HG03571 (cell line): ENCODE measurements around the gene PGAP6.
"Not testable (repeated sequence)": the region's sequence is repeated elsewhere in the genome, so short reads cannot be mapped to it uniquely, and the experiment has no call there.

Experiments used
- ATAC-seq: cut with Tn5 transposase; IDR thresholded peaks from one replicate; pipeline ENCODE4 v1.9.1; 2021; ENCODE audit not compliant: unreplicated experiment

Gene PGAP6

DNA sequence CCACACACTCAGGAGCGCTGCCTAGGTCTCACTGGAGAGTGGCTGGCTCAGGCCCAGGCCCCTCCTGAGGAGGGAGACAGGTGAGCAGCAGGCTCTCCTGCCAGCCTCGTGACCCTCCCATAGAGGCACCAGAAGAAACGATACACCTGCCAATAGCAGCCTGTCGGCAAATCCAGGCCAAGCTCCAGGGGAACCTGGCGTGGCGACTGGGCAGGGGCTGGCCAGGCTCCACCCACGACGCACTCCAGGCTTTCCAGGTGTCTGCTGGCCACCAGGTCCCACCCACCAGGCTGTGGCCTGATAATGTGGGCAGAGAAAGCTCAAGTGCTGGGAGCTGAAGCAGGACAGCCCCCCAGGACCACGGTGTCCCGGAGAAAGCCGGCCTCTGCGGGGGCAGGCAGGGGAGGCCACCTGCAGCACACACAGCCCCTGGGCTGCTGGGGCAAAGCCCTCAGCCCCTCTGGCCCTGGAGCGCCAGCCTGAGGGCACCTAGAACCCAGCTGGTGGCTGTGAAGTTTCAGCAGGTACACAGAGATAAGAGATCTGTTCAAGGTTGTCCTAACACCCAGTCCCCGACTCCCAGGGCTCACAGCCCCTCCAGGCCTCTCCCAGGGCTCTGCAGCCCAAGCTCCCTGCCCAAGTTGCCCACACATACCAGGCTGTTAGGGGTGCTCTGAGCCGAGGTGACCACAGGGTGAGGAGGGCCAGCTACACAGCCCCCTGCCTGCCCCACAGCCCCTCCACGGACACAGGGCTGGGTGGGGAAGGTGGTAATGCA is 2.4 kb downstream of the PGAP6 start:
- ATAC-seq = no peak

DNA sequence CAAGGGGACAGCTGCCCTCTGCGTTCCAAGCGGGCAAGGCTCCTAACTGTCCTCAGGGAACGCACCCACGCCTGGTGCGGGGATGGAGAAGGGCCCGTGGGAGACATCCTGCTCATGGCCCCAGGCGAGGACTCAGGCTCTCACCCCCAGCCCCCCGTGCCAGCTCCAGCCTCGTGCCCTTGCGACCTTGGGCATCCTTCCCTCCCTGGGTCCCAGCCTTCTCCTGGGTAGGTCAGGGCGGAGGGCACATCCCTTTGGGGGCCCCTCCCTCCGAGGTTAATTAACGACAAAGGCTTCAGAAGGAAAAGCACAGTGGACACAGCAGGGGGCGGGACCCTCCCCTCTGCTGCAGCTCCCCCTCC is 3.0 kb downstream of the PGAP6 start:
- ATAC-seq = no peak

DNA sequence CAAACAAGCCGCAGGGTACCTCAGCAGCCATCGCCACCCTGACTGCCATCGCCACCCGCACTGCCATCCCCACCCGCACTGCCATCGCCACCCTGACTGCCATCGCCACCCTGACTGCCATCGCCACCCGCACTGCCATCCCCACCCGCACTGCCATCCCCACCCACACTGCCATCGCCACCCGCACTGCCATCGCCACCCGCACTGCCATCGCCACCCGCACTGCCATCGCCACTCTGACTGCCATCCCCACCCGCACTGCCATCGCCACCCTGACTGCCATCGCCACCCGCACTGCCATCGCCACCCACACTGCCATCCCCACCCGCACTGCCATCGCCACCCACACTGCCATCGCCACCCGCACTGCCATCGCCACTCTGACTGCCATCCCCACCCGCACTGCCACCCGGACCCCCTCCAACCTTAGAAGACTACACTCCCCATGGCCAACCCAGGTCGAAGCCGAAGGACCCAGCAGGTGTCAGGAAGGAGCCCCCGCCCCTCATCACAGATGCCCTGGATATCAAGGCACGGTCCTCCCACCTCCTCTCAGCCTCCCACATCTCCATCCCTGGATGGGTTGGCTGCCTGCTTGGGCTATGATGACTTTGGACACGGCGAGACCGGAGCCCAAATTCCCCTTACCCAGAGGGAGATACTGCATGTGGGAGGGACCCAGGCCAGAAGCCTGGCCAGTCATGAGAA is 3.5 kb downstream of the PGAP6 start:
- ATAC-seq = not testable (repeated sequence)

GRCh38 chr16:377419-377951 is 4.3 kb downstream of the PGAP6 start:
- no peak for ATAC-seq

- ATAC-seq = no peak
Observed at GRCh38 chr16:376817-377418, 4.9 kb downstream of the PGAP6 start.

GRCh38 chr16:375927-376816 is 5.6 kb downstream of the PGAP6 start:
- ATAC-seq = no peak

- ATAC-seq = no peak
Observed at GRCh38 chr16:375212-375611, 6.6 kb downstream of the PGAP6 start.

- ATAC-seq = no peak
Observed at GRCh38 chr16:374616-374926, 7.2 kb downstream of the PGAP6 start.

DNA sequence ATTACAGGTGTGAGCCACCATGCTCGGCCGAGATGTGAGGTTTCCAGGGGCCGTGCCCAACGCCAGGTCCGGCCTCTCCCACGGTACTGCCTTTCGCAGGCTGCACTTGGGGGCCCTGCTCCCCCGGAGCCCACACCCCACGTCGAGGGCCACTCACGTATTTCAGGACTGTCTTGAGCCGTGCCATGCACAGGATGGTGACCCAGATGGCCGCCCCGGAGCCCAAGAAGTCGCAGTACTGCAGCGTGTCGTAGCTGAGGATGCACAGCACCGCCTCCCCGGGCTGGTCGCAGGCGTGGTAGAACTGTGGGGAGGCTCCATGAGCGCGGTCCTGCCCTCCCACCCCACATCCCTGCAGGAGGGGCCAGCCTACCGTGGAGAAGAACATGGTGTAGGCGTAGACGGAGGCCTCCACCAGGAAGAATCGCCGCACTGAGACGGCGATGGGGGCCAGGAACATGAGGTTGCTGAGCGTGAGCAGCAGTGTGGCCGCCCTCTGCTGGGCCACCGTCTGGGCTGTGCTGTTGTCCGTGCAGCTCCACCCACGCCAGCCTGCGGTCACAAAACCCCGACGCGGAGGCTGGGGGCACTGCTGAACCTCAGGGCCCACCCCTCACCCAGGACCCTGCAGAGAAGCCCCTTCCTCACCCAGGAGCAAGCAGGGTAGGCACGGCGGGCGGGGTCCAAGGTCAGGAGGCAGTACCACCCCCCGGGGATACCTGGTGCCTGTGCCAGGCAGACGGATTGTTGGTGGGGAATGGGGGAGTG is 7.7 kb downstream of the PGAP6 start:
- no peak for ATAC-seq

DNA sequence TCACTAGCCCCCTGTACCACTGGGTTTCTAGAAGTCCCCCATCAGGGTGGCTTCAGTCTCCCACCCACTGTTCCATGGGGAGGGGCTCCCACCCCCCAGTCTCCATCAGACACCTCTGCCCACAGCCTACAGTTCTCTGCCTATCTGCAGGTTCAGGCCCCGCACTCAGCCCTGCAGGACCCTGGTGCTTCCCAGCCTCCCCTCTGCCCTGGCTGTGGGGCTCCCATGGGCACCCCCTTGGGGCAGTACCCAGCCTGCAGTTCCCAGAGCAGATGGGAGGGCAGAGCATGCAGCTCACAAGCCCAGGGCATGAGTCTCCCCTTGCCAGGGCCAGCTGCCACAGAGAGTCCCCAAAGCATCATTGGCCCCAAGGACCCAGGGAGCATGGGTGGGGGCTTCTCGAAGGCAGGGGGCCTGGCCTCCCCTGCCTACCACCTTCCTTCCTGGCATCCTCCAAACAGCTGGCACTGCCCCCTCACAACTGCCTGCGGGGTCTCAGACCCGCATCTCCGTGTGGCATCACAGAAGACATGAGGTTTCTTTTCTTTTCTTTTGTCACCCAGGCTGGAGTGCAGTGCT is 8.7 kb downstream of the PGAP6 start:
- no peak for ATAC-seq

DNA sequence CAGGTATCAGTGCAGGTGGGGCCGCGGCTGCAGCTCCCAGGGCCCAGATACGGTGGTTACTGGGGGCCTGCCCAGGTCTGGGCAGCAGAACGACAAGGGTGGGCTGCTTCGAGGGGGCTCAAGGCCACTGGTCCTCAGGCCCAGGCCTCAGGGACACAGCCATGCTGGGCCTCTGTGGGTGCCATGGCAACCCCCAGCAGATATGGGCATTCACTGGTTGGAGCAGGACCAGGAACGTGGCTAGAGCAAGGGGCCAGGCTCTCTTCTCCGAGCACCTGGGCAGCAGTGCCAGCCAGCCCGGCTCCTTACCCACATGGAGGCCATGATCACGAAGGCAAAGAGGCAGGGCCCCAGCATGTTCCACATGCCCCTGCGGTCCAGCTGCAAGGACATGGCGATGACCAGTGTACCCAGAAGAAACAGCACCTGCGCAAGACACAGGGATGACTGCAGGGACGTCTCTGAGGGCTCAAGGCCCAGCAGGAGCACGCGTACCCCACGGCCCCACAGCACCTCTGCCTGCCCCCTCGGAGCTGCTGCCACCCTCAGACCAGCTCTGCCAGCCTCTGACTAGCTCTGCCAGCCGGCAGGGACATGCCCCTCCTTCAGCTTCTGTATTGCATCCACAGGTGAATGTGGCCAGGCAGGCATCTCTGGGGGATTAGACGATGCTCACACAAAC is 9.3 kb downstream of the PGAP6 start:
- no peak for ATAC-seq

- no peak for ATAC-seq
Observed at GRCh38 chr16:371515-372301, 10.1 kb downstream of the PGAP6 start.

GRCh38 chr16:370979-371514 is 10.7 kb downstream of the PGAP6 start:
- ATAC-seq = no peak

DNA sequence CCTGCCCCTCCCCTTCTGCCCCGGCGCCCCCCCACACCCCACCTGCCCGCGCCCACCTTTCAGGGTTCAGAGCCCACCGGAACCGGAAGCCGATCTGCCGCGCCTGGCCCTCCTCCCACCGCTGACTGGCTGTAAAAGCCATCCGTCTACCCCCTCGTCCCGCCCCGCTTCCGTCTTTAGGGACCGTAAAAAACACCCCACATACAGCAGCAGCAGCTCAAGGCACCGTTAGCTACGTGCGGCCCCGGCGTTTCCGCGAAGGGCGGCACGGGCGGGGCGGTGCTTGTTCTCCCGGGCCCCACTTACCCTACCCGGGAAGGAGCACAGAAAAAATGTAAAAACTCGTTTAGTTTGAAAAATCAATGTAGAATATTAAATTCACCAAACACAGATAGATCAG is 11.3 kb downstream of the PGAP6 start, which contains the start of gene MRPL28:
Gene MRPL28 (minus strand): TSS at position 96 of the 400 bp plus-strand sequence. CDS start 320 bp downstream, outside the sequence.
- peak; percentile 65 for ATAC-seq

DNA sequence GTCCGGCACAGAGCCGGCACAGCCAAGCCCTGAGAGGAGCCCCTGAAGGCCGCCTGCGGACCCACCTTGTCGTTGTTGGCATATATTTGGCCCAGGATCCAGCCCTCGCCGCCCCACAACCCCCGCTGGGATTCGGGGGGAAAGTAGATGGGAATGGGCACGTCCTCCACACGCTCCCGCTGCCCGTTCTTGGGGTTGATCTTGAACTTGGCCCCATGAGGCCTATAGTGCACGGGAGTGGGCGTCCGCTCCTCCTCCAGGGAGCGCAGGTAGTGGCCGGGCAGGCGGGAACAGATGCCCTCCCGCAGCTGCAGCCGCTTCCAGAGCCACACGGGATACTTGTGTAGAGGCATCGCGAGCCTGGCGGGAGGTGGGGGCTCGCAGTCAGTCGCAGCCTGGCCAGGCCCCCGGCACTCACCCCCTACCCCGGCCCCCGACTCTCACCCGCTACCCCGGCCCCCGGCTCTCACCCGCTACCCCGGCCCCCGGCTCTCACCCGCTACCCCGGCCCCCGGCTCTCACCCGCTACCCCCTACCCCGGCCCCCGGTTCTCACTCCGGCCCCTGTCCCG is 11.8 kb downstream of the PGAP6 start:
- no peak for ATAC-seq

- ATAC-seq = no peak
Observed at GRCh38 chr16:369275-369865, 12.4 kb downstream of the PGAP6 start.

- no peak for ATAC-seq
Observed at GRCh38 chr16:368388-369158, 13.2 kb downstream of the PGAP6 start.
